ENCODE measurements around the gene FKBP14. TPM values are rescaled to one million over a fixed set of nuclear protein-coding genes. Genes with fewer than 3 reads are reported as not detected.

Gene FKBP14
- total RNA-seq, 1 donor from 2014 or later, result 25.6 TPM

- no peaks in the 10 kb centered on the region for H3K4me1 Mint-ChIP-seq (ENCODE audit: low read depth)
- TF ChIP-seq CTCF (IDR thresholded peaks at IDR 0.05; ENCODE audit: unreplicated experiment), result no peak
- no peaks in the 10 kb centered on the region for H3K27me3 Mint-ChIP-seq
- H3K27ac Mint-ChIP-seq, result no peak overlapping the region
- H3K4me3 Mint-ChIP-seq (ENCODE audit: low read depth), result no peak overlapping the region
- DNase-seq (ENCODE audit: low spot score, unreplicated experiment), result no peak
- H3K9me3 Mint-ChIP-seq (ENCODE audit: low read depth), result peaks cover 9% of the 10 kb centered on the region
- peaks cover 36% of the 10 kb centered on the region for H3K36me3 Mint-ChIP-seq (ENCODE audit: insufficient read depth)
Observed at GRCh38 chr7:30057741-30058140, 31.2 kb upstream of the FKBP14 start.

GRCh38 chr7:30053068-30053467 lies 26.6 kb upstream of the FKBP14 start:
- no peak for DNase-seq (ENCODE audit: low spot score, unreplicated experiment)
- Mint-ChIP-seq H3K27ac (no peak overlapping the region), H3K27me3 (no peaks in the 10 kb centered on the region), H3K9me3 (ENCODE audit: low read depth) (peaks cover 6% of the 10 kb centered on the region), H3K36me3 (ENCODE audit: insufficient read depth) (peaks cover 34% of the 10 kb centered on the region), H3K4me3 (ENCODE audit: low read depth) (no peak overlapping the region), H3K4me1 (ENCODE audit: low read depth) (no peaks in the 10 kb centered on the region)
- TF ChIP-seq CTCF (IDR thresholded peaks at IDR 0.05; ENCODE audit: unreplicated experiment), result no peak

GRCh38 chr7:30049173-30049572 lies 22.7 kb upstream of the FKBP14 start:
- Mint-ChIP-seq H3K36me3 (ENCODE audit: insufficient read depth) (peaks cover 28% of the 10 kb centered on the region), H3K27ac (no peak overlapping the region), H3K4me1 (ENCODE audit: low read depth) (no peaks in the 10 kb centered on the region), H3K27me3 (no peaks in the 10 kb centered on the region), H3K9me3 (ENCODE audit: low read depth) (no peaks in the 10 kb centered on the region), H3K4me3 (ENCODE audit: low read depth) (no peak overlapping the region)
- no peak for DNase-seq (ENCODE audit: low spot score, unreplicated experiment)
- TF ChIP-seq CTCF (IDR thresholded peaks at IDR 0.05; ENCODE audit: unreplicated experiment), result no peak

GRCh38 chr7:30048582-30048981 lies 22.1 kb upstream of the FKBP14 start:
- H3K4me3 Mint-ChIP-seq (ENCODE audit: low read depth), result no peak overlapping the region
- peaks cover 26% of the 10 kb centered on the region for H3K36me3 Mint-ChIP-seq (ENCODE audit: insufficient read depth)
- H3K4me1 Mint-ChIP-seq (ENCODE audit: low read depth), result no peaks in the 10 kb centered on the region
- TF ChIP-seq CTCF (IDR thresholded peaks at IDR 0.05; ENCODE audit: unreplicated experiment), result no peak
- H3K27me3 Mint-ChIP-seq, result no peaks in the 10 kb centered on the region
- no peak overlapping the region for H3K27ac Mint-ChIP-seq
- no peak for DNase-seq (ENCODE audit: low spot score, unreplicated experiment)
- no peaks in the 10 kb centered on the region for H3K9me3 Mint-ChIP-seq (ENCODE audit: low read depth)

GRCh38 chr7:30047124-30047523 lies 20.6 kb upstream of the FKBP14 start:
- Mint-ChIP-seq H3K4me3 (ENCODE audit: low read depth) (no peak overlapping the region), H3K4me1 (ENCODE audit: low read depth) (peaks cover 2% of the 10 kb centered on the region), H3K27me3 (no peaks in the 10 kb centered on the region), H3K9me3 (ENCODE audit: low read depth) (no peaks in the 10 kb centered on the region), H3K36me3 (ENCODE audit: insufficient read depth) (peaks cover 22% of the 10 kb centered on the region), H3K27ac (no peak overlapping the region)
- DNase-seq (ENCODE audit: low spot score, unreplicated experiment), result no peak
- no peak for TF ChIP-seq CTCF (IDR thresholded peaks at IDR 0.05; ENCODE audit: unreplicated experiment)

All from progenitor cell of endocrine pancreas (in vitro differentiated cells).